Skin epidermis (tissue), 12 donors: ENCODE data around the gene PDE1A.

Source experiments
- H3K27ac ChIP-seq, 21 experiments: fragments of 200-600 bp; sonication (generic) in 11 of 21; one replicate each; pipeline ENCODE4 v1.5.0; 2020; ENCODE audit warnings: mild to moderate bottlenecking in 3 of 21, inconsistent platforms in 2 of 21, moderate library complexity in 2 of 21
- H3K4me3 ChIP-seq, 7 experiments: fragments of 200-600 bp; sonication (generic) in 2 of 7; one replicate each; pipeline ENCODE4 v1.5.0; 2020; ENCODE audit warnings: inconsistent platforms in 2 of 7, mild to moderate bottlenecking in 2 of 7, moderate library complexity in 1 of 7

PDE1A gene

GRCh38 chr2:182360663-182361260, 66.1 kb downstream of the PDE1A start:
- no peak overlapping the region for H3K27ac ChIP-seq
- no peak overlapping the region for H3K4me3 ChIP-seq

GRCh38 chr2:182359990-182360662, 66.7 kb downstream of the PDE1A start:
- Histone ChIP-seq H3K27ac (peak overlapping the region in 1 of 21 experiments; percentile 20), H3K4me3 (no peak overlapping the region)

GRCh38 chr2:182359027-182359989, 67.5 kb downstream of the PDE1A start:
- Histone ChIP-seq H3K27ac (peak overlapping the region in 1 of 21 experiments; percentile 20), H3K4me3 (no peak overlapping the region)

- H3K27ac ChIP-seq: no peak overlapping the region
- no peak overlapping the region for H3K4me3 ChIP-seq
These were observed 68.2 kb downstream of the PDE1A start for GRCh38 chr2:182358601-182359000.

GRCh38 chr2:182355815-182356214, 71.0 kb downstream of the PDE1A start:
- H3K4me3 ChIP-seq: no peak overlapping the region
- H3K27ac ChIP-seq: no peak overlapping the region

GRCh38 chr2:182351427-182351826, 75.4 kb downstream of the PDE1A start:
- H3K27ac ChIP-seq: no peak overlapping the region
- H3K4me3 ChIP-seq: no peak overlapping the region

- H3K4me3 ChIP-seq: no peak overlapping the region
- H3K27ac ChIP-seq: no peak overlapping the region
These were observed 77.6 kb downstream of the PDE1A start for GRCh38 chr2:182349268-182349667.

GRCh38 chr2:182345384-182345783, 81.5 kb downstream of the PDE1A start:
- no peak overlapping the region for H3K27ac ChIP-seq
- no peak overlapping the region for H3K4me3 ChIP-seq

GRCh38 chr2:182330451-182331305, 96.2 kb downstream of the PDE1A start:
- no peak overlapping the region for H3K27ac ChIP-seq
- no peak overlapping the region for H3K4me3 ChIP-seq

- Histone ChIP-seq H3K4me3 (no peak overlapping the region), H3K27ac (no peak overlapping the region)
These were observed 102.2 kb downstream of the PDE1A start for GRCh38 chr2:182324665-182325064.

GRCh38 chr2:182321096-182321495, 105.7 kb downstream of the PDE1A start:
- no peak overlapping the region for H3K27ac ChIP-seq
- H3K4me3 ChIP-seq: no peak overlapping the region

- H3K4me3 ChIP-seq: no peak overlapping the region
- H3K27ac ChIP-seq: no peak overlapping the region
These were observed 107.0 kb downstream of the PDE1A start for GRCh38 chr2:182319556-182320505.

- Histone ChIP-seq H3K4me3 (no peak overlapping the region), H3K27ac (no peak overlapping the region)
These were observed 108.2 kb downstream of the PDE1A start for GRCh38 chr2:182318466-182319220.

GRCh38 chr2:182316950-182317349, 109.9 kb downstream of the PDE1A start:
- Histone ChIP-seq H3K4me3 (no peak overlapping the region), H3K27ac (no peak overlapping the region)

- no peak overlapping the region for H3K4me3 ChIP-seq
- H3K27ac ChIP-seq: no peak overlapping the region
These were observed 123.9 kb downstream of the PDE1A start for GRCh38 chr2:182302972-182303371.

GRCh38 chr2:182302174-182302573, 124.7 kb downstream of the PDE1A start:
- Histone ChIP-seq H3K4me3 (no peak overlapping the region), H3K27ac (no peak overlapping the region)

- no peak overlapping the region for H3K27ac ChIP-seq
- H3K4me3 ChIP-seq: no peak overlapping the region
These were observed 125.7 kb downstream of the PDE1A start for GRCh38 chr2:182301093-182301492.

GRCh38 chr2:182300608-182301007, 126.2 kb downstream of the PDE1A start:
- Histone ChIP-seq H3K4me3 (no peak overlapping the region), H3K27ac (no peak overlapping the region)
